ENCODE data around the gene SCD5. TPM values are rescaled to one million over a fixed set of nuclear protein-coding genes. Genes with fewer than 3 reads are reported as not detected.

The SCD5 gene
- total RNA-seq, 4 donors from 2014 or later = 17.6 to 28.4 (median 22.9) TPM

GRCh38 chr4:82697561-82697960 is 101.0 kb downstream of the SCD5 start:
- TF ChIP-seq EP300 (IDR thresholded peaks at IDR 0.05) (no peak), POLR2A (IDR thresholded peaks at IDR 0.05; ENCODE audit: low read depth) (no peak), CTCF (IDR thresholded peaks at IDR 0.05) (no peak), POLR2AphosphoS5 (IDR thresholded peaks at IDR 0.05) (no peak)
- H3K4me3 ChIP-seq = no peak overlapping the region
- no peaks in the 10 kb centered on the region for H3K4me1 ChIP-seq
- intact Hi-C loops (cut with DNase I) = no loop called here
- H3K9me3 ChIP-seq = no peaks in the 10 kb centered on the region
- no peaks in the 10 kb centered on the region for H3K27me3 ChIP-seq
- H3K27ac ChIP-seq (replicated peaks in 1 of 4) = no peak overlapping the region
- 71% methylated on average over 8 of the region's 8 CpGs for WGBS
- H3K36me3 ChIP-seq = peaks cover 0 to 29% (median 4%) of the 10 kb centered on the region in 4 donors
- peak; percentile 81 for DNase-seq (ENCODE audit: extremely low spot score)

- intact Hi-C loops (cut with DNase I) = no loop called here
- WGBS = 93% methylated on average over 5 of the region's 5 CpGs
- H3K9me3 ChIP-seq = no peaks in the 10 kb centered on the region
- no peaks in the 10 kb centered on the region for H3K4me1 ChIP-seq
- no peak overlapping the region for H3K4me3 ChIP-seq
- peaks cover 0 to 30% (median 7%) of the 10 kb centered on the region in 4 donors for H3K36me3 ChIP-seq
- no peak overlapping the region for H3K27ac ChIP-seq (replicated peaks in 1 of 4)
- peak; percentile 50 for DNase-seq (ENCODE audit: extremely low spot score)
- H3K27me3 ChIP-seq = no peaks in the 10 kb centered on the region
- TF ChIP-seq POLR2AphosphoS5 (IDR thresholded peaks at IDR 0.05) (no peak), CTCF (IDR thresholded peaks at IDR 0.05) (no peak), EP300 (IDR thresholded peaks at IDR 0.05) (no peak), POLR2A (IDR thresholded peaks at IDR 0.05; ENCODE audit: low read depth) (no peak)
Observed at GRCh38 chr4:82696117-82696860, 102.3 kb downstream of the SCD5 start.

- Histone ChIP-seq H3K4me3 (no peak overlapping the region), H3K27ac (replicated peaks in 1 of 4) (no peak overlapping the region), H3K36me3 (peaks cover 0 to 30% (median 7%) of the 10 kb centered on the region in 4 donors), H3K4me1 (no peaks in the 10 kb centered on the region), H3K9me3 (no peaks in the 10 kb centered on the region), H3K27me3 (no peaks in the 10 kb centered on the region)
- no peak for TF ChIP-seq POLR2A (IDR thresholded peaks at IDR 0.05; ENCODE audit: low read depth)
- no peak for TF ChIP-seq CTCF (IDR thresholded peaks at IDR 0.05)
- no peak for TF ChIP-seq EP300 (IDR thresholded peaks at IDR 0.05)
- TF ChIP-seq POLR2AphosphoS5 (IDR thresholded peaks at IDR 0.05) = no peak
- 88% methylated on average over 4 of the region's 4 CpGs for WGBS
- intact Hi-C loops (cut with DNase I) = no loop called here
- peak; percentile 60 for DNase-seq (ENCODE audit: extremely low spot score)
Observed at GRCh38 chr4:82694892-82695291, 103.7 kb downstream of the SCD5 start.

- H3K27me3 ChIP-seq = no peaks in the 10 kb centered on the region
- peaks cover 0 to 30% (median 7%) of the 10 kb centered on the region in 4 donors for H3K36me3 ChIP-seq
- DNase-seq (ENCODE audit: extremely low spot score) = peak; percentile 70
- H3K9me3 ChIP-seq = no peaks in the 10 kb centered on the region
- 77% methylated on average over 4 of the region's 8 CpGs for WGBS
- intact Hi-C loops (cut with DNase I) = no loop called here
- H3K27ac ChIP-seq (replicated peaks in 1 of 4) = no peak overlapping the region
- TF ChIP-seq POLR2AphosphoS5 (IDR thresholded peaks at IDR 0.05) = no peak
- no peak for TF ChIP-seq EP300 (IDR thresholded peaks at IDR 0.05)
- TF ChIP-seq CTCF (IDR thresholded peaks at IDR 0.05) = no peak
- TF ChIP-seq POLR2A (IDR thresholded peaks at IDR 0.05; ENCODE audit: low read depth) = no peak
- no peak overlapping the region for H3K4me3 ChIP-seq
- no peaks in the 10 kb centered on the region for H3K4me1 ChIP-seq
Observed at GRCh38 chr4:82694046-82694445, 104.5 kb downstream of the SCD5 start.

All from esophagus muscularis mucosa (tissue), 4 donors.